Transverse colon (tissue), 4 donors: ENCODE measurements around the gene PTX4.

Source experiments
- EP300 ChIP-seq: sonication (generic); formaldehyde crosslinking; IDR thresholded peaks from one replicate; pipeline ENCODE4 v1.6.1; 2017; ENCODE audit warnings: antibody characterized with exemption, low read depth
- POLR2A ChIP-seq: fragments of 450-650 bp; IDR thresholded peaks from one replicate; pipeline ENCODE4 v1.6.1; 2016; ENCODE audit warnings: antibody characterized with exemption, mild to moderate bottlenecking, moderate library complexity
- POLR2AphosphoS5 ChIP-seq, 3 donors: sonication (generic); formaldehyde crosslinking; IDR thresholded peaks; one replicate each; pipeline ENCODE4 v1.6.1; 2016; ENCODE audit warnings: antibody characterized with exemption in 3 of 3
- TF ChIP-seq, protein P1 (sequence below), 5 experiments: fragments of 200-600 bp in 3 of 5; fragments of 450-650 bp in 2 of 5; sonication (generic) in 3 of 5; IDR thresholded peaks; 1 replicate in 2 of 5; 2 replicates in 3 of 5; pipeline ENCODE4 v1.5.1; 2016 to 2017; ENCODE audit warnings: antibody characterized with exemption in 5 of 5, inconsistent platforms in 3 of 5, mild to moderate bottlenecking in 2 of 5, moderate library complexity in 1 of 5

DNA sequence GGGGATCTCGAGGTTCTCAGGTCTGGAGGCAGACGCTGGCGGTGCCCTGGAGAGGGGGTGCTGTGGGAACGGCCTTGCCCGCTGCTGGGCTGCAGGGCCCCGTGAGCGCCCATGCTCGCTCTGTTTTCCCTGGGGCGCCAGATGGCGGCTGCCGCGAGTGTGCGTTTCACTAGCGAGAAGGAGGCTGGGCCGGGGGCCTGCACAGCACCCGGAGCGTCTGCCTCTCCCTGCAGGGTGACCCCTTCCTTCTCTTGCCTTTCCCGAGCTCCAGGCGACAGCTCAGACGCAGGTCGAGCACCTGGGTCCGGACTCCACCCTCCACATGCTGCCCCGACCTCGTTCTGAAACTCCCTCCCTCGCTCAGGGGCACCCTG is 7.1 kb upstream of the PTX4 start:
- TF ChIP-seq, protein P1, sequence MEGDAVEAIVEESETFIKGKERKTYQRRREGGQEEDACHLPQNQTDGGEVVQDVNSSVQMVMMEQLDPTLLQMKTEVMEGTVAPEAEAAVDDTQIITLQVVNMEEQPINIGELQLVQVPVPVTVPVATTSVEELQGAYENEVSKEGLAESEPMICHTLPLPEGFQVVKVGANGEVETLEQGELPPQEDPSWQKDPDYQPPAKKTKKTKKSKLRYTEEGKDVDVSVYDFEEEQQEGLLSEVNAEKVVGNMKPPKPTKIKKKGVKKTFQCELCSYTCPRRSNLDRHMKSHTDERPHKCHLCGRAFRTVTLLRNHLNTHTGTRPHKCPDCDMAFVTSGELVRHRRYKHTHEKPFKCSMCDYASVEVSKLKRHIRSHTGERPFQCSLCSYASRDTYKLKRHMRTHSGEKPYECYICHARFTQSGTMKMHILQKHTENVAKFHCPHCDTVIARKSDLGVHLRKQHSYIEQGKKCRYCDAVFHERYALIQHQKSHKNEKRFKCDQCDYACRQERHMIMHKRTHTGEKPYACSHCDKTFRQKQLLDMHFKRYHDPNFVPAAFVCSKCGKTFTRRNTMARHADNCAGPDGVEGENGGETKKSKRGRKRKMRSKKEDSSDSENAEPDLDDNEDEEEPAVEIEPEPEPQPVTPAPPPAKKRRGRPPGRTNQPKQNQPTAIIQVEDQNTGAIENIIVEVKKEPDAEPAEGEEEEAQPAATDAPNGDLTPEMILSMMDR (IDR thresholded peaks at IDR 0.05) = no peak
- TF ChIP-seq POLR2A (no peak), POLR2AphosphoS5 (IDR thresholded peaks at IDR 0.05) (no peak), EP300 (no peak)
